Heart right ventricle (tissue), 16 donors: ENCODE data around the gene OSBPL3. TPM values are rescaled to one million over a fixed set of nuclear protein-coding genes. Genes with fewer than 3 reads are reported as not detected.
A peak's percentile ranks its signal among the peaks of the same experiment; 100 is the strongest.

ENCODE experiments used
- ATAC-seq, 8 donors: fragments of 200-7000 bp; cut with Tn5 transposase; one replicate each; pipeline ENCODE4 v1.9.1; 2020; ENCODE audit warnings: mild to moderate bottlenecking in 8 of 8, moderate library complexity in 8 of 8, moderate number of reproducible peaks in 1 of 8
- DNase-seq, 2 donors: peaks; one replicate each; pipeline ENCODE4 v3.0.0-alpha.2; 2020
- H3K27ac ChIP-seq, 10 donors: fragments of 200-600 bp; sonication (generic) in 2 of 10; one replicate each; pipeline versions ENCODE4 v1.5.0 to v1.8.0; 2020 to 2022; ENCODE audit warnings: mild to moderate bottlenecking in 3 of 10
- H3K27me3 ChIP-seq, 7 donors: fragments of 200-600 bp; one replicate each; pipeline ENCODE4 v1.8.0; 2021 to 2022; ENCODE audit warnings: mild to moderate bottlenecking in 2 of 7
- H3K36me3 ChIP-seq, 9 donors: fragments of 200-600 bp; sonication (generic) in 1 of 9; one replicate each; pipeline versions ENCODE4 v1.5.0 to v1.8.0; 2020 to 2022; ENCODE audit warnings: mild to moderate bottlenecking in 2 of 9
- H3K4me1 ChIP-seq, 9 donors: fragments of 200-600 bp; sonication (generic) in 1 of 9; one replicate each; pipeline versions ENCODE4 v1.5.0 to v1.8.0; 2020 to 2022; ENCODE audit warnings: mild to moderate bottlenecking in 4 of 9
- H3K4me3 ChIP-seq, 10 donors: fragments of 200-600 bp; sonication (generic) in 2 of 10; one replicate each; pipeline versions ENCODE4 v1.5.0 to v1.8.0; 2020 to 2022; ENCODE audit warnings: mild to moderate bottlenecking in 7 of 10, moderate library complexity in 2 of 10
- H3K9me3 ChIP-seq, 11 donors: fragments of 200-600 bp in 10 of 11; sonication (generic) in 2 of 11; one replicate each; pipeline versions ENCODE4 v1.5.0 to v1.8.0; 2013 to 2022; ENCODE audit warnings: mild to moderate bottlenecking in 2 of 11, control low read depth in 1 of 11, moderate library complexity in 1 of 11
- CTCF ChIP-seq, 9 donors: fragments of 200-600 bp; sonication (generic) in 2 of 9; IDR thresholded peaks; one replicate each; pipeline versions ENCODE4 v1.5.0 to v1.8.0; 2021 to 2022; ENCODE audit warnings: antibody characterized with exemption in 9 of 9, mild to moderate bottlenecking in 5 of 9, moderate library complexity in 1 of 9
- WGBS, 2 donors: extraction: QIAGEN DNeasy Blood & Tissue Kit; methylation state at CpG; one replicate each; pipeline ENCODE4 v1.1.7; 2013; ENCODE audit warnings: inconsistent platforms in 1 of 2; 5-methylcytosine and 5-hydroxymethylcytosine counted together
- intact Hi-C, 10 donors: fragments of 100-400 bp; cut with DNase I; formaldehyde crosslinking; loops; one replicate each; pipeline versions ENCODE4 v1.11.1 to v1.14.2; 2022
- polyA plus RNA-seq, 2 donors: library from polyadenylated mRNA; stranded (reverse); fragments of 200-250 nt; gene quantifications; one replicate each; pipeline ENCODE4 v1.2.3, GENCODE V29; 2013
- total RNA-seq, 10 donors: library from RNA; stranded (reverse); fragmentation: NEBNext Ultra II Directional in 3 of 10; extraction: Animal tissue kit (Norgen Biotek cat#: 25700) in 3 of 10; gene quantifications; one replicate each; pipeline versions ENCODE4 v1.2.1 to v1.2.4, GENCODE V29; 2021 to 2023
- donor health status: Arrhythmogenic right ventricular cardiomyopathy.
- donor health status: ischemic (EF 13 %, LVEDD 7.1; RV severe dilation, severe dysfunction).
- donor health status: healthy with polysubstance abuse.
- donor health status: DM: no; HTN: yes; CAD: no.
- donor health status: DM: no; HTN: no; CAD: no.
- donor health status: ischemic (EF 25% LVEDD 6.9; RV normal size, moderate dysfunction).
- donor health status: ischemic (EF 25% LVEDD 5.7; RV mildly dilated, moderate dysfunction).
- donor health status: healthy.
- donor health status: DM: yes; HTN: yes; CAD: no.
- donor health status: Ischemic cardiomyopathy.
- donor health status: ischemic (EF 35%, LVEDD 5.7; RV mildly dilated, moderate dysfunction).
- donor health status: nonischemic (EF 11% LVEDD 7.7; RV severe dilation, severe dysfunction).
- donor health status: DM: yes; HTN: yes; CAD: no.
- donor health status: PGD.
- donor health status: ischemic (EF 29% LVEDD 5.4; RV normal size, mild dysfunction).
- donor health status: nonischemic (EF 23%, LVEDD 6.1; RV moderate dilation, normal function).

OSBPL3 gene
- total and polyA plus RNA-seq, 12 donors = 1.2 to 10.6 (median 3.5) TPM

GRCh38 chr7:24898691-24899090 lies 81.3 kb downstream of the OSBPL3 start:
- DNase-seq (no peak), ATAC-seq (no peak)
- peak overlapping the region in 1 of 10 donors; percentile 42 for H3K27ac ChIP-seq
- 90 to 95% methylated on average over 4 of the region's 4 CpGs for WGBS, 2 donors
- no peak for TF ChIP-seq CTCF (IDR thresholded peaks at IDR 0.05)
- no peaks in the 10 kb centered on the region for H3K27me3 ChIP-seq
- no peaks in the 10 kb centered on the region for H3K36me3 ChIP-seq
- no peaks in the 10 kb centered on the region for H3K9me3 ChIP-seq
- peaks cover 0 to 29% (median 0%) of the 10 kb centered on the region in 9 donors for H3K4me1 ChIP-seq
- intact Hi-C loops = loop anchor here in 2 of 10 donors (10.0 kb wide), 3 partner anchors 74 to 166 kb away; no protein-coding TSS in a partner anchor
- no peak overlapping the region for H3K4me3 ChIP-seq

GRCh38 chr7:24896031-24896501 lies 83.9 kb downstream of the OSBPL3 start:
- DNase-seq (no peak), ATAC-seq (no peak)
- TF ChIP-seq CTCF (IDR thresholded peaks at IDR 0.05) = no peak
- H3K9me3 ChIP-seq = no peaks in the 10 kb centered on the region
- H3K27me3 ChIP-seq = no peaks in the 10 kb centered on the region
- peaks cover 0 to 3% (median 0%) of the 10 kb centered on the region in 9 donors for H3K36me3 ChIP-seq
- WGBS, 2 donors = 65 to 66% methylated on average over 4 of the region's 4 CpGs
- intact Hi-C loops = loop anchor here in 2 of 10 donors (10.0 kb wide), 3 partner anchors 71 to 169 kb away; no protein-coding TSS in a partner anchor
- peaks cover 0 to 25% (median 0%) of the 10 kb centered on the region in 9 donors for H3K4me1 ChIP-seq
- H3K4me3 ChIP-seq = no peak overlapping the region
- no peak overlapping the region for H3K27ac ChIP-seq

DNA sequence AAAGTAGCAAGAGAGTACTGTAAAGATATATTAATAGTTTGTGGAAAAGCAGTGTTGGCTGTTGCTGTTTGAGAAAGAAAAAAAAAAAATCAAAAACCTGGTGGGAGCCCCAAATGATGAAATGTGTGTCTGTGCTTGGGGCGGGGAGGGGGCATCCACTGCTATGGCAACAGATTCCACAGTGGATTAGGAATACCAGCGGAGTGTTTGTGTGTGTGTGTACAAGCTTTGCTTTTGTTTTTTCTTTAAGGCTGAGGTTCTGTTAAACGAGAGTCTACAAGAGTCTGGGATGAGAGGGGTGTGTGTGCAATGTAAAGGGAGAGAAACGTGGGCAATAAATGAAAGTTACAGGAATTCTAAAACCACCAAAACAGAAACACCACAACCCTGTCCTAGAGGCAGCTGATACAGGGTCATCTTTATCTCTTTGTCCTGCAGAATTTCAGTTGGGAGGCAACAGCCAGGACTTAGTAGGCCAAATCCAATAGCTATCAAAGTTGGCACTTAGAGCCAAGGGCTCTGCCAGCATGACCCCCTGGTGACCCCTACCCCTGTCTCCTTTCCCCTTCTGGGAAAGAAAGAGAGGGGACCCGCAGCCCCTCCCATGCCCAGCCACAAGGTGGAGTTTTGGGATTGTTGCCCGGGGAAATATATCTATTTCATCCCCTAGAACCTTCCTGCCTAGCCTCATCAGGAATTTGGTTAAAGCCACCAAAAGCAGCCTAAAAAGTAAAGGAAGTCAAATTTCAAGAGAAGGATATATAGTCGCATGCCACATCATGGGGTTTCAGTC lies 85.4 kb downstream of the OSBPL3 start:
- intact Hi-C loops = loop anchor here in 2 of 10 donors (10.0 kb wide), 3 partner anchors 70 to 170 kb away; no protein-coding TSS in a partner anchor
- no peaks in the 10 kb centered on the region for H3K27me3 ChIP-seq
- 57 to 70% methylated on average over 7 of the region's 7 CpGs for WGBS, 2 donors
- ATAC-seq (peak in 4 of 8 donors; percentile 41 to 54 (median 44)), DNase-seq (no peak)
- H3K27ac ChIP-seq = no peak overlapping the region
- H3K9me3 ChIP-seq = no peaks in the 10 kb centered on the region
- peaks cover 0 to 3% (median 0%) of the 10 kb centered on the region in 9 donors for H3K36me3 ChIP-seq
- H3K4me3 ChIP-seq = no peak overlapping the region
- H3K4me1 ChIP-seq = peaks cover 0 to 25% (median 0%) of the 10 kb centered on the region in 9 donors
- peak in 6 of 9 donors; percentile 26 to 48 (median 35) for TF ChIP-seq CTCF (IDR thresholded peaks at IDR 0.05)

GRCh38 chr7:24891311-24891735 lies 88.7 kb downstream of the OSBPL3 start:
- TF ChIP-seq CTCF (IDR thresholded peaks at IDR 0.05) = no peak
- intact Hi-C loops = loop anchor here in 2 of 10 donors (10.0 kb wide), 3 partner anchors 67 to 173 kb away; no protein-coding TSS in a partner anchor
- H3K4me1 ChIP-seq = peaks cover 0 to 12% (median 0%) of the 10 kb centered on the region in 9 donors
- DNase-seq = no peak
- no peaks in the 10 kb centered on the region for H3K9me3 ChIP-seq
- H3K27ac ChIP-seq = no peak overlapping the region
- ATAC-seq = no peak
- H3K27me3 ChIP-seq = no peaks in the 10 kb centered on the region
- peaks cover 0 to 3% (median 0%) of the 10 kb centered on the region in 9 donors for H3K36me3 ChIP-seq
- 47 to 55% methylated on average over 3 of the region's 3 CpGs for WGBS, 2 donors
- no peak overlapping the region for H3K4me3 ChIP-seq
